NCI-H460 (cell line): ENCODE measurements around the gene AATK. TPM values are rescaled to one million over a fixed set of nuclear protein-coding genes. Genes with fewer than 3 reads are reported as not detected.

Source experiments
- DNase-seq: peaks from one replicate; pipeline ENCODE4 v3.0.0-alpha.2; 2016; ENCODE audit warnings: low read depth; ENCODE audit errors: extremely low read depth
- total RNA-seq: library from RNA; depleted of rRNA; stranded (reverse); fragments of >200 nt; shearing (Covaris generic); gene quantifications from 2 replicates; pipeline ENCODE4 v1.2.3, GENCODE V29; 2014

The AATK gene
- total RNA-seq, 1 experiment from 2014 or later = 0.74 TPM

DNA sequence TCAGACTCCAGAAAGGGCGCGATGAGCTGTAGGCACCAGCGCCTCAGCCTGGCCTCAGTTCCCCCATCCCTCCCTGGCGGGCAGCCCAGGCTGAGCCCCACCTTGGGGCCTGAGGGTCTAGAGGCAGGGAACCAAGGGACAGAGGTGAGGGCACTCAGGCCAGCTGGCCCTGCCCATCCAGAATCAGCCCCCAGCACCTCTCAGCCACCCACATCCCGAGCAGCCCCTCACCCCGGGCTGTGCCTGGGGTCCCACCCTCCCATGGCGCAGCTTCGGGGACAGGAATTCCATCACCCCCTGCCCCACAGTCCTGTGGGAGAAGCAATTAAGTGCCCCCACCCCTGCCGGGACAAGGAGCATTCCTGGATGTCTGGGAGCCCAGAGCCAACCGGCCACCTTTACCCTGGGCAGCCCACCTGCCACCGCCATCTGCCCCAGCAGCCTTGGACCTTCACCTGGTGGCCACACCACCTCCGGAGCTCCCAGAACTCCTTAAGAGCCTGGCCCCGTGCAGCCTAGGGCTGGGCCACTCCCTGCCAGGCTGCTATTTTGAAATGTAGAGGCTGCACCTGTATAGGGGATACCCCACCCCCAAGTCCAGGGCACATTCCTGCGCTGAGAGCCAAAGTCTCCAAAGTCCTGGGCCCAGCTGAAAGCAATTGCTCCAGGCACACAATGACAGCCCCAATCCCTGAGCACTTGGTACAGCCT, 34.4 kb downstream of the AATK start:
- no peak for DNase-seq

DNA sequence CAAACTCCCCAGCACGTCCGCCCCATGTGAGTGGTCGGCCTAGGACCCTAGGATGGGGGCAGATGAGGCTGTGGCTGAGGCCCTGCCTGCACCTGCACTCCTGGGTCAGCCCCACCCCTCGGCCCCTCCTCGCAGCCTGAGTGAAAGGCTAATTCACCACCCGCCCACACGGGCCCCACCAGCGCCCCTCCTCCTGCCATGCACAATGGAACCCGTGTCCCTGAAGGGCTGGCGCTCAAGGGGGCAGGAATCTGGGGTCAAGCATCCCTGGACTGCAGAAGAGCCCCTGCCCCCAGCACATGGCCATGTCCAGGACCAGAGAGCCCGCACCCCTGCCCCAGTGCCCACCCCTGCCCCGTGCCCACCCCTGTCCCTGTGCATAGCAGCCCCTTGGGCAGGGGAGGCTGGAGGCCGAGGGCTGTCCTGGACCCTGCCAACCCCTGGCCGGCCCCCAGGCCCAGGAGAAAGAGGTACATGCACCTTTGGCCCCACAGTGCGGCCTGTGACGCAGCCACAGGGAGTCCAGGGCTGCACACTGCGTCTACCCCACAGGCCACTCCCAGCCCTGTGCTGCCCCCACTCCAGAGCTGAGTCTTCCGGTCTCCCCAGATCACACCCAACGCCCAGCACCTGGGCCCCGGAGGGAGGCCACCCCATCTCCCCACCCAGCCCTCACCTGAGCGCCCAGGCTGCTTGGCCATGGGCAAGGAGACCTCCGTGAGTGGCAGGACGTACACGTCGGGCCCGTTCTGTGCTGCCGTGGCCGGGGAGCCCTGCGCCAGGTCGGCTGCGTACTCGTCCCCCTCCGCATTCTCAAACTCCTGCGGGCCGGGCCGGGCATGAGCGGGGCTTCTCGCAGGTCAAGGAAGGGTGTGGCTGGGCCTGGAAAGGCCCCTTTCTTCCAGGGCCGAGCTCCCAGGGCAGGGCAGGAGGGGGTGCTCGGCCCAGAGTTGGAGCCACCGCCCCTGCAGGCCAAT, 35.3 kb downstream of the AATK start:
- no peak for DNase-seq

DNA sequence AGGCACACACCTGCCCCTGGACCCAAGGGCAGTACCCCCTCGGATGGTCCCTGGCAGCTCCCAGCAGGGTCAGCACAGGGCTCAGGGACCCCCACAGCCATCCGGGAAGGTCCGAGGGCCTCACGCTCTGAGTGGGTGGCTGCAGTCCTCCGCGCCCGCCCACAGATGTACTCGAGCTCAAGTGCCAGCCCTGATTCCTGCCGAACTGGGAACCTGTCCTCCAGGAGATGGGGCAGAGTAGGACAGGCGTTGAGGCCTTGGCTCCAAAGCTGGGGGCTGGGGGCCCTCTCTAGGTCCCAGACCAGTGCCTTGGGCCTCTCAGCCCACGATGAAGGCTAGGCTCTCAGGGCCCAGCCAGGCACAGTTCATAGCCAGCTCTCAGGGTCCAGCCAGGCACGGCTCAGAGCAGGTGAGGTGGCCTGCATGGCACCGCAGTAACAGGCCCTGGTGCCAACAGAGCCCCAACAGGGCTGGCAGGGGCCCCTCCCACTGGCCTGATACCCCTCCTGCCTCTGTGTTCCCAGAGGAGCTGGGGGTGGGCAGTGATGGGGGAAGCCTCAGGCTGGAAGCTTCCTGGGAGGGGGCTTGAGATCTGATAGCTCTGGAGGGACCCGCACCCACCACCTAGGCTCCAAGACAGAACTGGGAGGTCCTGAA, 36.2 kb downstream of the AATK start:
- no peak for DNase-seq

DNA sequence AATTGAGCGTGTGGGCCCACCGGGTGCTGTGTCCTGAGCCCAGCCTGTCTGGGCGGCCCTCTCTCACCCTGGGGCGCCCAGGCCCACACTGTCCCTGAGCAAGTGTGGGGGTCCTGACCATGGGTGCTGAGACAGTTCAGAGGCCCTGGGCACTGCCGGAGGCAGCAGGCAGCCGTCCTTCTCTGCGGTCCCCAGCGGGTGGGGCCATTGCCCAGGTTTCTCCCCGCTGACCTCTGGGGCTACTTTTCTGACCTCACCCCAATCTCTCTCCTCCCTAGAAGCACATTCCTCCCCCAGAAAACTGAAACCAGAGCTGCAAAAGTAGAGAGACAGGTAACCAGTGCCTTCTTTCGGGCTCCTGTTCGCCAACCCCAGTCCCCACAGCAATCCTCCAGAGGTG, 36.7 kb downstream of the AATK start:
- no peak for DNase-seq

DNA sequence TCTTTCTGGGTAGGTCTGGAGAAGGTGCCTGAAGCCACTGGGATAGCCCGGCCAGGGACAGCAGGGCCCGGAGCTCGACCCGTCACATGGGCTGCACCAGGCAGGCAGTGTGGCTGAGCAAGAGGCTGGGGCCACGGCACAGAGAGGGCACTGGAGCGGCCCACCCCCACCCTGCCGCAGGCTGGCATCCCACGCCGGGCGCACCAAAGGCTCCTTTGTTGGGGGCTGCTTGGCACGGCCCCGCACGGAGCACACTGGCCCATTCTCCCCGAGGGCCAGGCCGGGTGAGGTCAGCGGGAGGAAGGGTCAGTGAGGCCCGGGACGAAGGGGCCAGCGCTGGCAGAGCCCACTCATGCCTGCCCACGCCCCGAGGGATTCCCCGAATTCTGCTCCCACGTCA, 37.2 kb downstream of the AATK start:
- no peak for DNase-seq

DNA sequence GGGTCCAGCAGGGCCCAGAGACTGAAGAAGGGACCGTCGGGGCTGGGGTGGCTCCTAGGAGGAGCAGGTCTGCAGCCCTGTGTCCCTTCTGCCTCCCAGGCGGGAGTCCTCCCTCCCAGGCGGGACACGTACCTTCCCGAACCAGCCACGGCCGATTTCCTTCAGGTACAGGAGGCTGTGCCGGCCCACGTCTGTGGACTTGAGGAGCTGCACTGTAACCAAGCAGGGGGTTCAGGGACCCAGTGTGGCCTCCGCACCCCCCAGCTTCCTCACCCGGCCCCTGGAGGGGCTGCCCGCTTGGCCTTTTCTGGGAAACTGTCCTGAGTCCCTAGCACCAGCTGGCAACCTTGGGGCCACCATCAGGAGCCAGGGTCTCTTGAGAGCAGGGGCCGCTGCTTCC, 37.7 kb downstream of the AATK start:
- DNase-seq = no peak

DNA sequence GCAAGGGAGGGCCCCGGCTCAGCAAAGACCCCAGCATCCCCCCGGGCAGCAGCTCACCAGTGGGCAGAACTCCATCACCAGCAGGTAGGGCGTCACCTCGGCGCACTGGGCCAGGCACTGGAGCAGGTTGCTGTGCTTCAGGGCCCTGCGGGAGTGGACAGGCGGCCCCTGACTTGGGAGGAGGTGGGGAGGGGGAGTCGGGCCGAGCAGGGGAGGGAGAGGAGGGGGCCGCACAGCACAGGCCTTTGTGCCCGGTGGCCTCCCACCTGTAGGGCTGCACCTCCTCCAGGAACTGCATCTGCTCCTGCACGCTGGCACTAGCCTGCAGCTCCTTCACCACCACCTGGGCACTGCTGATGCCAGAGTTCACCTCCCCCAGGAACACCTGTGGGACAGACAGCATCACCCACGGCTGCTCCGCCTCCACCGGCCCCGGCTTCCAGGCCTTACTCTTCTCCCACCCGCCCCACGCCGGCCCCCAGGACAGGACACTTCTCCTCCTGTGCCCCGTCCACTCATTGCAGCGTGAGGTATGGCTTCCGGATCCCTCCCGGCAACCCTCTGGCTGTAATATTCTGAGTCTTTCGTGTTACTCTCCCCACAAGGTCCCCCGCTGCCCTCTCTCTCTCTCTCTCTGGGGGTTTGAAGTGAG, 38.4 kb downstream of the AATK start:
- no peak for DNase-seq

DNA sequence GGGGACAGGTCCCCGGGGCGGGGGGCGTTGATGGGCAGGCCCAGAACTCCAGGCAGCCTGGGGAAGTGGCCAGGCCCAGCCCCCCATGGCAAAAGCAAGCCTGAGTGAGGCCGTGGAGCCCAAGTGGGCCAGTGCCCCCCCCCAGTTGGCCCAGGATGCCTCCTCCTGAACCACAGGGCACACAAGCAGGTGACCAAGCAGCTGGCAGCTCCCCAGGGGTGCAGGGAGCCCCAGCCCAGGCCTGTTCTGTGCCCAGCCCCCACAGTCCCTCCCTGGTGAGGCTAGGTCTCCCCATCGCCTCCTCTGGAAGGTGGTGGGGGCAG, 38.9 kb downstream of the AATK start:
- DNase-seq = no peak

DNA sequence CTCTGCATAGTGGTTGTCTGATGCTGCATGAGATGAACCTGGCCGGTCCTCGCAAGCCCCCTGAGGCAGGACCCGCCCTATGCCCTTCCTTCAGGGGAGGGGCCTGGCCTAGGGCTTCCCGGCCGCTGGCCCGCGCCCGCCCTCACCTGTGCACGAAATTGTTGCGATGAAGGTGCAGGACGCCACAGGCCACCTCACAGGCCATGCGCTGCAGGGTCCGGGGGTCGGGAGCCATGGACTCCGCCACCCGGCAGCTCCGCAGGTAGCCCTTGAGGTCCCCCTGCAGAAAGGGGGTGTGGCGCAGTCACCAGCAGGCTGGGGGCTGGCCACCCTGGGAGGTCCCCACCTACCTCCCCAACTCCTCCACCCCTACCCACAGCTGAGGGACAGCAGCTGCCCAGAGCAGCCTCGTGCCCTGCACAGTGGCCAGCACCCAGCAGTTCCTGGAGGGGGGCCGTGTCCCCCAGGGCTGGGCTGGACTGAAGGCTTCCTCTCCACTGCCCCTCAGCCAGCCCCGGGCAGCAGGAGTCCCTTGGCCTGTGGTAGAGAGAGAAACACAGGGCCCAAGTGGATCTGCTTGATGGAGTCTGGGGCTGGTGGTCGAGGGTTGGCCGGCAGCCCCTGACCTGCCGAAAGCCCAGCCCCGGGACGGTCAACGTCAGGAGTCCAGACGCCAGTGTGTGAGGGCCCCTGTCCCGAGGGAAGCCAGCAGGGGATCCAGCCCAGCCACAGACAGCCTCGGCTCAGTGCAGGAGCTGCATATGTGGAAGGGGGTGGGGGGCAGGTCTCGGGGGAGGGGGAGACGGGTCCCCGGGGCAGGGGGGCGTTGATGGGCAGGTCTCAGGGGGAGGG, 39.5 kb downstream of the AATK start:
- no peak for DNase-seq

DNA sequence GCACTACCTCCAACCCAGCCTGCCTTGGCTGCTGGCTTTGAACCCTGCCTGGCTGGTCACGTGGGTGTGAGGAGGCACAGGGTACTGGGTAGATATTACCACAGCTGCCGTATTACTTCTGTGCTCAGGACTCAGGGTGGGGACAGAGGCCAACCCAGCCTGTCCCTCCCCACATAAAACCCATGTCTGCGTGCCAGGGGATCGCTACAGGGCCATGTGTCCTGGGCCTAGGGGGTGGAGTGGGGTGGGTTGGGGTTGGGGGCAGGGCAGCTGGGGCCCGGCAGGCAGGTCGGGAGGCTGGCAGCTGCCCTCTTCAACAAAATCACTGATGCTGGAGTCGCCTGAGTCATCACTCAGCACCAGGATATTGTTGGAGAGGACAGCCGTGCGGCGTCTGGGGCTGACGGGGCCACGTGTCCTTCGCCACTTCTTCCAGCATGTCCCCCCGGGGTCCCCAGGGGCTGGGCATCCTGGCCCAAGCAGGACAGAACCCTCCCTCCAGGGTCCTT, 40.4 kb downstream of the AATK start:
- no peak for DNase-seq

DNA sequence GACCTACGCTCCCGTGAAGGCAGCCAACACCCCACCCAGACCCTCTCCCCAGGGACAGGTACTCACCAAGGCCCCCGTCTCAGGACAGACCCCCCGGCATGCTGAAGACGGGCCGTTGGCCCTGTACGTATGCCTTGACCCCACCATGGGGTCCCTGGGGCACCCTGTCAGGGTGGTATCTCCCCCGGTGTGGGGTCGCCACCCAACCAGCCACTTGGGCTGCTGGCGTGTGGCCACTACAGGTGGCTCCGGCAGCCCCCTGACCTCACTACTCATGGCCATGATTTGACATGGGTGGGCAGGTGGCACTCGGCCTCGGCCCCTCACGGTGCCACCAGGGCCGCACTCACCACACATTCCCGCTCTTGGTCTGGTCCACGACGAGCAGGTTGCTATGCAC, 41.6 kb downstream of the AATK start:
- no peak for DNase-seq

DNA sequence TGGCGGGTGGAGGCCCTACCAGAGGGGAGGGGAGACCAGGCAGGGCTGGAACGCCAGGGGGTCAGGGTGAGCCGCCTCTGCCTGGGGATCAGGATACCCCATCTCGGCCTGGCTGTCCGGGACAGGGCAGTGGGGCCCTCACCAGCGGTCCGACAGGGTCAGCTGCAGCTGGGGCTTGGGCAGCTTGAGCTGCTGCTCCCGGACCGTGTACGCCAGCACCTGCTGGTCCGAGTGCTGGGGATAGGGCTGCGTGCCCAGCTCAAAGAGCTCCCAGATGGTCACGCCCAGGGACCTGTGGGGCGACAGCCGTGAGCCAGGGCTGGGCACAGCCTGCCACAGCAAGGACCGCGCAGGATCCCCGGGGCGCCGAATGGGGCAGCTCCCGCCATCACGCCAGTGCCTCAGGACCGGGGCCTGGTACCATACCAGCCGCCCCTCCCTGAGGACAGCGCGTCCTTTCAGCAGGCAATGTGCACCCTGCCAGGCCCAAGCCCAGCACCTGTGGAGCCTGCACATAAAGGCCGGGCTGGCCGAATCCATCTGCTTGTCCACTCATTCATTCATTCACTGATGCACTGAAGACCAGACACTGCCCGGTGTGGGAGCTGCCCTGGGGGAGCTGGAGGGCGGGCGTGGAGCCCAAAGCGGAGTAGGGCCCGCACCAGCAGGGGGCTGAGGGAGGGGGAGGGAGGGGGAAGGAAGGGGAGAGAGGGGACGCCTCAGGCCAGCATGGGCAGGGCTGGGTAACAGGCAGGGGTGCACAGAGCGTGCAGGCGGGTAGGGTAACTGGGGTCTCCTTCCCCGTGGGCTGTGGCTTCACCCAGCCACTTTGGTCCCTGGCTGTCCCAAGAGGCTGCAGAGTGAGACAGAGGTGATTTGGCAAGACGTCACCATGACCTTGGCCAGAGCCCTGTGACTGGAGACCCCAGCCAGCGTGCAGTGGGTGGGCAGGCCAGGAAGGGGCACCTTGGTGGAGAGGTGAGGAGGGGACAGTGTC, 42.7 kb downstream of the AATK start:
- DNase-seq = no peak

DNA sequence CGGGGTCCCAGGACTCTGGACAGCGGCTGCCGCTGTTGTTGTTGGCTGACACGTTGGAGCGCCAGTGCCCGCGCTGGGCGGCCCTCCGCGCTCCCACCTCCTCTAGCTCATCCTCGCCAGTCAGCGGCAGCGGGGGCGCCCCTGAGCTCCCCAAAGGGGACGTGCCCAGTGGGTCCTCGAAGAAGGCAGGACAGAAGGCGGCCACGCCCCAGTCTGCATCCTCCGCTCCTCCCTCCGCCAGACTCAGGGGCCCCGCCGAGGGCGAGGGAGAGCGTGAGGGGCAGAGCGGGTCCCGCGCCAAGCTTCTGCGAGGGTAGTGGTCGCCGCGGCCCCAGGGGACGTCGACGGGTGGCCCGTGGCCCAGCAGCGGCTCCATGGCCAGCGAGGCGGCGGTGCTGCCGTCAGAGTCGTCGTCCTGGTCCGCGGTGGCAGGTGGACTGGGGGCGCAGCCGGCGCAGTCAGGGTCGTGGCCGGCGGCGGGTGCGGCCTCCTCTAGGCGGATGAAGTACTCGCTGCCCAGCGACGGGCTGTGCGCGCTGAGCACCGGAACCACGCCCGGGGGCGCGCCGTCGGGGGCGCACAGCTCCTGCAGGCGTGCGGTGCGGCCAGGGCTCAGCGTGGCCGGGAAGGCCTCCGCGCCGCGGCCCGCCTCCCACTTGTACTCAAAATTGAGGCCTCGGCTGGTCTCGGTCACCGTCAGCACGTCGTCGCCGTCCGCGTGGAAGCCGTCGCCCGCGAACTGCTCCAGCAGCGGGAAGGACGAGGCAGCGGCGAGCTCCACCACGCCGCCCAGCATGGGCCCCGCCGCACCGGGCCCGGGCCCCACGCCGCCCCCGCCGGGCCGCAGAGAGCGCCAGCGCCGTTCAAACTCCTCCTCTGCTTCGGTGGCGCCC, 43.9 kb downstream of the AATK start:
- DNase-seq = no peak

DNA sequence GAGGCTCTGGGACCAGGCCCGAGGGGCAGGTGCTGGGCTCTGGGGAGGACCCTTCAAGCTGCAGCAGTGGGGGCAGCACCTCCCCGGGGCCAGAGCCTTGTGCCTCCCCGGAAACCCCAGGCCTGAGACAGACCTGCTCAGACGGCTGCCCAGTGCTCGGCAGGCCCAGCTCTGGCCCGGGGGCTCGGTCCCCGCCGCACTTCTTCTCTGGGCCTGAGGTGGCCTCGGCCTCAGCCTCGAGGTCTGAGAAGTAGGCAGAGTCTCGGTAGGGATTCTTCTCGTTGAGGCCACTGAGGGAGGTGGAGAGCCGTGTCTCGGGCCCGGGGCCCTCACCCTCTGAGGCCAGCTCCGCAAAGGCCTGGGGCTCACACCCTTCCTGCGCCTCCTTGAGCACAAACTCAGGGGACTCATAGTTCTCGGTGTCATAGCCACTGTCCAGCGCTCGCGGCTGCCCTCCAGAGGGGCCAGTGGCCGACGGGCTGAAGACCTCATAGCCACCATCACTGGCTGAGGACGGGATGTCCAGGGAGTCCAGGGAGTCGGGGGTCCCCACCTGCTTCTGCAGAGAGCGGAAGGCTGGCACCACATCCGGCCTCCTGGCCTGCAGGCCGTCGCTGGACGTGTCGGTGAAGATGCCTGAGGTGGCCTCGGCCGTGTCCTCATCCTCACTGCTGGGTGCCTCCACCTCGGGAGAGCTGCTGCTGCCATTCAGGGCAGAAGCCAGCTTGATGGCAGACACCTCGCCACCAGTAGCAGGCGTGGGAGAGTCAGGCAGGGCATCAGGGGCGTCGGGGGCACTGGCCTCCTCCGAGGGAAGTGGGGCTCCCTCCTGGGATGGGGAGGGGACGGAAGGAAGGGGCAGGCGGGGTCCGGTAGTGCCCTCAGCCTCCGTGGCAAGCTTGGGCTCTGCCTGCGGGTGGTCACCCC, 45.1 kb downstream of the AATK start:
- no peak for DNase-seq

DNA sequence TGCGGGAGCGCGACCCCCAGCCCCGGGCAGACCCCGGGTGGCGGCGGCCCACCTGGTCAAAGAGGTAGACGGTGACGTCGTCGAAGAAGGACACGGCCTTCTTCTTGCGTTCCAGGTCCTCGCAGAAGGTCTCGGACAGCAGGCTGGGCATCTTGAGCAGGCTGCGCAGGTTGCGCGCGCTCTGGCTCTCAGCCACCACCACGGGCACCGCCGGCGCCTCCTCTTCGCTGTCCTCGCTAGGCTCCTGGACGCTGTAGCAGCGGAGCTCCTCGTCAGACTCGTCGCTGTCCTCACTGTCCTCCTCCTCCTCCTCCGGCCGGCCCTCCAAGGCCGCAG, 45.9 kb downstream of the AATK start:
- DNase-seq = no peak

DNA sequence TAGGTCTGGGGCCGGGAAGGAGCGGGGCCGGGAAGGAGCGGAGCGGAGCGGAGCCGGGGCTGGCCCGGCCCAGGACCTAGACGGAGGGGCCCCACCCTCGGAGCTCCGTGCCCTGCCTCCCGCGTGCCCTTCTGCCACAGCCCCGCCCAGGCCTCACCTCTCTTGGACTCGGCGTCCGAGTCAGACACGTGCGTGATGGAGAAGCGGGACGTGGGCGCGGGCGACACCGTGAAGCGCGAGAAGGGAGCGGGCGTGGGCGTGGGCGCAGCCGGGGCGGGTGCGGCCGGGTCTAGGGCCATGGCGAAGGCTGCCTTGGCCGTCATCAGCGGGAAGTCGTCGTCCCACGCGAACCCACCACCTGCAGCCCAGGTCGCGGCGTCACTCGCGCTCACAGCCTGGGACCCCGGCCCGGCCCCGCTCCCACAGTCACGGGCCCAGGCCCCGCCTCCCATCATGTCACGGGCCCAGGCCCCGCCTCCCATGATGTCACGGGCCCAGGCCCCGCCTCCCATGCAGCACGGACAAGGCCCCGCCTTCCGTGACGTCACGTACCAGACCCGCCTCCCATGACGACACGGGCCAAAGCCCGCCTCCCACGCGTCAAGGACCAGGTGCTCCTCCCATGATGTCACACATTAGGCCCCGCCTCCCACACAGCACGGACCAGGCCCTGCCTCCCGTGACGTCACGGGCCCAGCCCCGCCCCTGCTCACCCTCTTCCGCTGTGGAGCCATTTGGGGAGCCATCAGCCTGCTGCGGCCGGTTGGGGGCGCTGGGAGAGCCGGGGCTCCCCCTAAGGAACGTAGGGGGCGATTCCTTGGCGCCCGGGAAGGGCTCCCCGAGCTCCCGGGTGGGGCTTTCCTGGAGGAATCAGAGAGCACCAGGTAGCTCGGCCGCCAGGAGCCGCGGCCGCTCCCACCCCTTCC, 46.5 kb downstream of the AATK start:
- DNase-seq = peak; percentile 63
